Suprapubic skin (tissue), 4 donors: ENCODE results near the gene RNF4. TPM values are rescaled to one million over a fixed set of nuclear protein-coding genes. Genes with fewer than 3 reads are reported as not detected.
"Not testable (repeated sequence)": the region's sequence is repeated elsewhere in the genome, so short reads cannot be mapped to it uniquely, and the experiment has no call there.

ENCODE experiments used
- DNase-seq, 2 donors: peaks; one replicate each; pipeline ENCODE4 v3.0.0-alpha.2; 2019; ENCODE audit warnings: low spot score in 2 of 2
- H3K27ac ChIP-seq: fragments of 200-600 bp; sonication (generic); one replicate; pipeline ENCODE4 v1.5.1; 2019
- H3K27me3 ChIP-seq: fragments of 200-600 bp; sonication (generic); one replicate; pipeline ENCODE4 v1.5.1; 2019
- H3K36me3 ChIP-seq: fragments of 200-600 bp; sonication (generic); one replicate; pipeline ENCODE4 v1.5.1; 2019
- H3K4me1 ChIP-seq: fragments of 200-600 bp; sonication (generic); one replicate; pipeline ENCODE4 v1.5.1; 2019
- H3K4me3 ChIP-seq: fragments of 200-600 bp; sonication (generic); one replicate; pipeline ENCODE4 v1.5.1; 2019; ENCODE audit warnings: mild to moderate bottlenecking
- H3K9me3 ChIP-seq: fragments of 200-600 bp; sonication (generic); one replicate; pipeline ENCODE4 v1.5.1; 2019
- CTCF ChIP-seq, 2 donors: fragments of 200-600 bp in 1 of 2; fragments of 450-650 bp in 1 of 2; sonication (generic) in 1 of 2; IDR thresholded peaks; one replicate each; pipeline ENCODE4 v1.5.1; 2016 to 2019; ENCODE audit warnings: antibody characterized with exemption in 2 of 2, mild to moderate bottlenecking in 1 of 2, moderate library complexity in 1 of 2
- EP300 ChIP-seq: sonication (generic); formaldehyde crosslinking; IDR thresholded peaks from one replicate; pipeline ENCODE4 v1.6.1; 2017; ENCODE audit warnings: antibody characterized with exemption
- POLR2A ChIP-seq, 2 donors: fragments of 450-650 bp; IDR thresholded peaks; one replicate each; pipeline ENCODE4 v1.6.1; 2017; ENCODE audit warnings: antibody characterized with exemption in 2 of 2, mild to moderate bottlenecking in 2 of 2, moderate library complexity in 2 of 2
- POLR2AphosphoS5 ChIP-seq, 3 donors: sonication (generic); formaldehyde crosslinking; IDR thresholded peaks; one replicate each; pipeline ENCODE4 v1.6.1; 2017; ENCODE audit warnings: antibody characterized with exemption in 3 of 3
- WGBS: methylation state at CpG from one replicate; pipeline ENCODE4 v1.1.5; 2018; 5-methylcytosine and 5-hydroxymethylcytosine counted together
- total RNA-seq, 4 donors: library from RNA; depleted of rRNA; stranded (reverse); fragments of >200 nt; gene quantifications; one replicate each; pipeline ENCODE4 v1.1.0, GENCODE V29; 2016

The RNF4 gene
- total RNA-seq, 4 donors from 2014 or later: 31.2 to 57.2 (median 44.0) TPM

GRCh38 chr4:2428496-2429213, 40.3 kb upstream of the RNF4 start:
- H3K36me3 ChIP-seq: no peaks in the 10 kb centered on the region
- no peak overlapping the region for H3K27ac ChIP-seq
- H3K4me1 ChIP-seq: no peaks in the 10 kb centered on the region
- WGBS: 72% methylated on average over 24 of the region's 25 CpGs
- H3K9me3 ChIP-seq: no peaks in the 10 kb centered on the region
- TF ChIP-seq POLR2A (IDR thresholded peaks at IDR 0.05): no peak
- no peak for TF ChIP-seq EP300
- TF ChIP-seq CTCF (IDR thresholded peaks at IDR 0.05): no peak
- no peak for TF ChIP-seq POLR2AphosphoS5 (IDR thresholded peaks at IDR 0.05)
- no peak for DNase-seq
- H3K27me3 ChIP-seq: no peaks in the 10 kb centered on the region
- H3K4me3 ChIP-seq: no peak overlapping the region

GRCh38 chr4:2429945-2430757, 38.8 kb upstream of the RNF4 start:
- WGBS: 53% methylated on average over 30 of the region's 49 CpGs
- not testable (repeated sequence) for H3K27me3 ChIP-seq, H3K4me3 ChIP-seq, DNase-seq, H3K4me1 ChIP-seq, H3K36me3 ChIP-seq, H3K9me3 ChIP-seq, H3K27ac ChIP-seq

- Histone ChIP-seq H3K4me1 (no peaks in the 10 kb centered on the region), H3K36me3 (no peaks in the 10 kb centered on the region), H3K9me3 (no peaks in the 10 kb centered on the region), H3K27ac (no peak overlapping the region), H3K4me3 (no peak overlapping the region), H3K27me3 (no peaks in the 10 kb centered on the region)
- TF ChIP-seq EP300 (no peak), POLR2A (IDR thresholded peaks at IDR 0.05) (no peak)
- no peak for DNase-seq
Measured at GRCh38 chr4:2432004-2432403, 36.9 kb upstream of the RNF4 start.

GRCh38 chr4:2432991-2433530, 35.8 kb upstream of the RNF4 start:
- no peak for DNase-seq
- no peaks in the 10 kb centered on the region for H3K36me3 ChIP-seq
- 79% methylated on average over 8 of the region's 20 CpGs for WGBS
- no peaks in the 10 kb centered on the region for H3K27me3 ChIP-seq
- no peak overlapping the region for H3K27ac ChIP-seq
- H3K4me3 ChIP-seq: no peak overlapping the region
- no peaks in the 10 kb centered on the region for H3K9me3 ChIP-seq
- no peak for TF ChIP-seq POLR2A (IDR thresholded peaks at IDR 0.05)
- TF ChIP-seq CTCF (IDR thresholded peaks at IDR 0.05): no peak
- no peak for TF ChIP-seq EP300
- no peak for TF ChIP-seq POLR2AphosphoS5 (IDR thresholded peaks at IDR 0.05)
- no peaks in the 10 kb centered on the region for H3K4me1 ChIP-seq

GRCh38 chr4:2433609-2434350, 35.1 kb upstream of the RNF4 start:
- no peaks in the 10 kb centered on the region for H3K36me3 ChIP-seq
- H3K27ac ChIP-seq: no peak overlapping the region
- no peaks in the 10 kb centered on the region for H3K27me3 ChIP-seq
- 80% methylated on average over 26 of the region's 29 CpGs for WGBS
- no peak for TF ChIP-seq POLR2AphosphoS5 (IDR thresholded peaks at IDR 0.05)
- no peak for TF ChIP-seq CTCF (IDR thresholded peaks at IDR 0.05)
- no peak for TF ChIP-seq POLR2A (IDR thresholded peaks at IDR 0.05)
- no peak for TF ChIP-seq EP300
- H3K4me3 ChIP-seq: no peak overlapping the region
- DNase-seq: no peak
- no peaks in the 10 kb centered on the region for H3K4me1 ChIP-seq
- H3K9me3 ChIP-seq: no peaks in the 10 kb centered on the region

GRCh38 chr4:2434420-2434819, 34.5 kb upstream of the RNF4 start:
- no peak for TF ChIP-seq POLR2AphosphoS5 (IDR thresholded peaks at IDR 0.05)
- no peak for TF ChIP-seq EP300
- no peak for TF ChIP-seq POLR2A (IDR thresholded peaks at IDR 0.05)
- TF ChIP-seq CTCF (IDR thresholded peaks at IDR 0.05): no peak

More at GRCh38 chr4:2434420-2434819, 34.5 kb upstream of the RNF4 start:
- Histone ChIP-seq H3K27ac (no peak overlapping the region), H3K4me1 (no peaks in the 10 kb centered on the region), H3K9me3 (no peaks in the 10 kb centered on the region), H3K4me3 (no peak overlapping the region), H3K36me3 (no peaks in the 10 kb centered on the region), H3K27me3 (no peaks in the 10 kb centered on the region)
- no peak for DNase-seq
- 76% methylated on average over 9 of the region's 9 CpGs for WGBS
